Measurements from ENCODE around the gene VAMP5. TPM values are rescaled to one million over a fixed set of nuclear protein-coding genes. Genes with fewer than 3 reads are reported as not detected.

VAMP5 gene
- total and polyA plus RNA-seq, 10 of the 15 experiments (the other 5 are each of a cell fraction or from before 2014, with no cell fraction given) = 3.8 to 52.7 (median 24.1) TPM

DNA sequence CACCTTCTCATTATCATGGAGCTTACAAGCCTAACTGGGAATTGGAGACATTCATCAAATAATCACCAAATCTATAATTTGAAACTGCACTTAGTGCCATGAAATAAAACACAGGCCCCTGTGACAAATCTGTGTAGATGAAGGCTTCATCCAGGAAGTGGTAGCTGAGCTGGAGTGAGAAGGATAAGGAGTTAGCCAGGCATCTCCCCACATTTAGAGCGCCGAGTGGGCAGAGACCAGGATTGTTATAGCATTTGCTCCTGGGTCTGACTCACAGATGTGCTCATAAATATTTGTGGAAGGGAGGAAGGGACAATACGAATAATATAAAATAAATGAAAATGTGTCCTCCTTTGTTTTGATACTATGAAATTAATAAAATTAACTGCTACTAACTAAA is 47.8 kb upstream of the VAMP5 start (continued):
- TF ChIP-seq E2F8 (IDR thresholded peaks at IDR 0.05; ENCODE audit: low read depth, partially characterized antibody) (no peak), CREM (IDR thresholded peaks at IDR 0.05; ENCODE audit: low read depth) (no peak), ZNF687 (IDR thresholded peaks at IDR 0.05) (no peak), NFYA (IDR thresholded peaks at IDR 0.05; ENCODE audit: borderline replicate concordance, low read depth, low read length) (no peak), SPI1 (IDR thresholded peaks at IDR 0.05; ENCODE audit: borderline replicate concordance, insufficient read depth, low read depth, low read length) (no peak), CREB1 (IDR thresholded peaks at IDR 0.05; ENCODE audit: low read depth) (no peak), SUPT20H (IDR thresholded peaks at IDR 0.05; ENCODE audit: borderline replicate concordance, control insufficient read depth, low read depth, low read length) (no peak)
- TF ChIP-seq, protein P1, sequence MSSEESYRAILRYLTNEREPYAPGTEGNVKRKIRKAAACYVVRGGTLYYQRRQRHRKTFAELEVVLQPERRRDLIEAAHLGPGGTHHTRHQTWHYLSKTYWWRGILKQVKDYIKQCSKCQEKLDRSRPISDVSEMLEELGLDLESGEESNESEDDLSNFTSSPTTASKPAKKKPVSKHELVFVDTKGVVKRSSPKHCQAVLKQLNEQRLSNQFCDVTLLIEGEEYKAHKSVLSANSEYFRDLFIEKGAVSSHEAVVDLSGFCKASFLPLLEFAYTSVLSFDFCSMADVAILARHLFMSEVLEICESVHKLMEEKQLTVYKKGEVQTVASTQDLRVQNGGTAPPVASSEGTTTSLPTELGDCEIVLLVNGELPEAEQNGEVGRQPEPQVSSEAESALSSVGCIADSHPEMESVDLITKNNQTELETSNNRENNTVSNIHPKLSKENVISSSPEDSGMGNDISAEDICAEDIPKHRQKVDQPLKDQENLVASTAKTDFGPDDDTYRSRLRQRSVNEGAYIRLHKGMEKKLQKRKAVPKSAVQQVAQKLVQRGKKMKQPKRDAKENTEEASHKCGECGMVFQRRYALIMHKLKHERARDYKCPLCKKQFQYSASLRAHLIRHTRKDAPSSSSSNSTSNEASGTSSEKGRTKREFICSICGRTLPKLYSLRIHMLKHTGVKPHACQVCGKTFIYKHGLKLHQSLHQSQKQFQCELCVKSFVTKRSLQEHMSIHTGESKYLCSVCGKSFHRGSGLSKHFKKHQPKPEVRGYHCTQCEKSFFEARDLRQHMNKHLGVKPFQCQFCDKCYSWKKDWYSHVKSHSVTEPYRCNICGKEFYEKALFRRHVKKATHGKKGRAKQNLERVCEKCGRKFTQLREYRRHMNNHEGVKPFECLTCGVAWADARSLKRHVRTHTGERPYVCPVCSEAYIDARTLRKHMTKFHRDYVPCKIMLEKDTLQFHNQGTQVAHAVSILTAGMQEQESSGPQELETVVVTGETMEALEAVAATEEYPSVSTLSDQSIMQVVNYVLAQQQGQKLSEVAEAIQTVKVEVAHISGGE (CRISPR knock-in tag; IDR thresholded peaks at IDR 0.05) = no peak

Measured in GM12878 (cell line).